LNCAP (cell line): ENCODE data around the gene BCL7C.

Source experiments
- TF ChIP-seq, protein P1 (sequence below): fragments of 450-650 bp; IDR thresholded peaks from 2 replicates; pipeline ENCODE4 v1.5.1; 2017; ENCODE audit warnings: mild to moderate bottlenecking

The BCL7C gene

DNA sequence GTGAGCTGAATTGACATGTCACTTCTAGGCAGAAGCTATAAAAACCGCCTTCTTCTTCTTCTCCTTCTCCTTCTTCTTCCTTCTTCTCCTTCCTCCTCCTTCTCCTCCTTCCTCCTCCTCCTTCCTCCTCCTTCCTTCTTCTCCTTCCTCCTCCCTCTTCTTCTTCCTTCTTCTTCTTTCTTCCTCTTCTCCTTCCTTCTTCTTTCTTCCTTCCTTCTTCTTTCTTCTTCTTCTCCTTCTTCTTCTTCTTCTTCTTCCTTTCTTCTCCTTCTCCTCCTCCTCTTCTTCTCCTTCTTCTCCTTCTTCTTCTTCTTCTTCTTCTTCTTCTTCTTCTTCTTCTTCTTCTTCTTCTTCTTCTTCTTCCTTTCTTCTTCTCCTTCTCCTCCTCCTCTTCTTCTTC is 24.7 kb upstream of the BCL7C start:
- TF ChIP-seq, protein P1, sequence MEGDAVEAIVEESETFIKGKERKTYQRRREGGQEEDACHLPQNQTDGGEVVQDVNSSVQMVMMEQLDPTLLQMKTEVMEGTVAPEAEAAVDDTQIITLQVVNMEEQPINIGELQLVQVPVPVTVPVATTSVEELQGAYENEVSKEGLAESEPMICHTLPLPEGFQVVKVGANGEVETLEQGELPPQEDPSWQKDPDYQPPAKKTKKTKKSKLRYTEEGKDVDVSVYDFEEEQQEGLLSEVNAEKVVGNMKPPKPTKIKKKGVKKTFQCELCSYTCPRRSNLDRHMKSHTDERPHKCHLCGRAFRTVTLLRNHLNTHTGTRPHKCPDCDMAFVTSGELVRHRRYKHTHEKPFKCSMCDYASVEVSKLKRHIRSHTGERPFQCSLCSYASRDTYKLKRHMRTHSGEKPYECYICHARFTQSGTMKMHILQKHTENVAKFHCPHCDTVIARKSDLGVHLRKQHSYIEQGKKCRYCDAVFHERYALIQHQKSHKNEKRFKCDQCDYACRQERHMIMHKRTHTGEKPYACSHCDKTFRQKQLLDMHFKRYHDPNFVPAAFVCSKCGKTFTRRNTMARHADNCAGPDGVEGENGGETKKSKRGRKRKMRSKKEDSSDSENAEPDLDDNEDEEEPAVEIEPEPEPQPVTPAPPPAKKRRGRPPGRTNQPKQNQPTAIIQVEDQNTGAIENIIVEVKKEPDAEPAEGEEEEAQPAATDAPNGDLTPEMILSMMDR: no peak

DNA sequence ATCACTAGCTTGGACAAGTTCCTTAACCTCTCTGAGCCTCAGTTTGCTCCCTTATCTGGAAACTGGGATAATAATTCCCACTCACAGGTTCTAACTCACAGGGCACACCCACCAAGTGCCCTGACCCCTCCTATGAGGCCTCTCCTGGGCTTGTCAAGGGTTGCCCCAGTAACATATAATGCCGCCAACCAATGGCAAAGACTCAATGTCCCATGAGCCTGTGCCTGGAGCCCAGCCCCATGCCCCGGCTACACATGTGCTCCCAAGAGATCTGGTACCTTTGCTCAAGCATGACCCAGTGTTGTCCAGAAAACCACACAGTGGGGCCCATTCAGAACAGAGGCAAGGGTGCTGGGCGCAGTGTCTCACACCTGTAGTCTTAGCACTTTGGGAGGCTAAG is 21.0 kb upstream of the BCL7C start:
- TF ChIP-seq, protein P1: no peak

DNA sequence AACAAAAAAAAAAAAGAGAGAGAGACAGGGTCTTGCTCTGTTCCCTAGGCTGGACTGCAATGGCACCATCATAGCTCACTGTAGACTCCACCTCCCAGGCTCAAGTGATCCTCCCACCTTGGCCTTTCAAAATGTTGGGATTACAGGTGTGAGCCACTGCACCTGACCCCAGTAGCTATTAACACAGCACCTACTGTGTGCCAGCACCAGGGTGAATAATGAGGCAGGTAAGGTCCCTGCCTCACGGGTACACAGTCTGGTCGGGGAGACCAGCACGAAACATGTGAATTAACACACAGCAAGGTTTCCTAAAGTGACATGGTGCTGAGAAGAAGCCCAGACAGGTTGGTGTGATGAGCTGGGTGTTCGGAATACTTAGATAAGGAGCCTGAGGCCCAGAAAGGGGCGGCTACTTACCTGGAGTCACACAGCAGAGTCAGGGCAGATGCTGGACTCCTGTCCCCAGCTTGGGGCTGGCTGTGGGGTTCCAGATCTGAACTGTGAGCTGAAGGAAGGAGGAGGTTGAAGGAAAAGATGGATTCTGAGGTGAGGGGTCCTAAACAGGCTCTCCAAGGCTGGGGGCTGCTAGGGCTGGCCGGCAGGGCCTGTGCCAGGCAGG is 19.0 kb upstream of the BCL7C start:
- TF ChIP-seq, protein P1: no peak

DNA sequence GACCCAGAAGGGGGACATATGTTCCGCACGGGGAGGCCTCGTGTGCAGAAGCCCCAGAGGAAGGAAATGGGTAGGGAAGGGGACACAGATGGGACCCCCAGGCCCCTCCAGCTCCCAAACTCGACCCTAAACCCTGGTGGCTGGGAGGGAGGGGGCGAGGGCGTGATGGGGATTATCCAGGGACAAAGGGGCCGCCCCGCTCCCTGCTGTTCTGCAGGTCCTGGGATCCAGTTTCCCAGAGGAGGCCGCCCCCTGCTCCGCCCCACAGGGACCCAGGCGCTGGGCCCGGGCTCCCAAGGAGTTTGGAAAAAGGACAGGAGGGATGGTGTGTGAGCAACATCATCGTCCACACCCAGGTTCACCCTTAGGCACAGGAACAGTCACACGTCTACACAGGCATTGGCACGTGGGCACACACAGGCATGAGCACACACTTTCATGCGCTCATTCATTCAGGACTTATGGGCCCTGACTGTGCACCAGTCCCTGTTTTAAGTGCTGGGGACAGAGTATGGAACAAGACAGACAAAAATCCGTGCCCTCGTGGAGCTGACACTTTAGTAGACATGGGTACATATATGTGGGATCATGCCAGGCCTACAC is 16.7 kb upstream of the BCL7C start:
- TF ChIP-seq, protein P1: no peak

DNA sequence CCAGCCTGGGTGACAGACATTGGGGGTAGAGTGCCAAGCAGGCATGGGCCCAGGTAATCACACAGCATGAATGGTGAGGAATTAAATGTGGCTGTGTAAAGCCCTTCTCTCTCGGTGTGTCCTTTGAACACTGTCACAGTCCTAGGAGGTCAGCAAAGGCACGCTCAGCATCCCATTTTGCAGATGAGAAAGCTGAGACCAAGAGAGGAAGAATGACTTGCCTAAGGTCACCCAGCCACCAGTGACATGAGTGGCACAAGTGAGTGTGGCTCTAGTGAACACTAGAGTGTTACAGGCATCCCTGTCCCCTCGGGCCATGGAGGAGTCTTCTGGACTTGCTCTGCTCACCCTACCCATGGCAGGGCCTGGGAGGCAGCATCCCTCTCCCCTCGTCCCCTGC is 13.2 kb upstream of the BCL7C start:
- TF ChIP-seq, protein P1: no peak

DNA sequence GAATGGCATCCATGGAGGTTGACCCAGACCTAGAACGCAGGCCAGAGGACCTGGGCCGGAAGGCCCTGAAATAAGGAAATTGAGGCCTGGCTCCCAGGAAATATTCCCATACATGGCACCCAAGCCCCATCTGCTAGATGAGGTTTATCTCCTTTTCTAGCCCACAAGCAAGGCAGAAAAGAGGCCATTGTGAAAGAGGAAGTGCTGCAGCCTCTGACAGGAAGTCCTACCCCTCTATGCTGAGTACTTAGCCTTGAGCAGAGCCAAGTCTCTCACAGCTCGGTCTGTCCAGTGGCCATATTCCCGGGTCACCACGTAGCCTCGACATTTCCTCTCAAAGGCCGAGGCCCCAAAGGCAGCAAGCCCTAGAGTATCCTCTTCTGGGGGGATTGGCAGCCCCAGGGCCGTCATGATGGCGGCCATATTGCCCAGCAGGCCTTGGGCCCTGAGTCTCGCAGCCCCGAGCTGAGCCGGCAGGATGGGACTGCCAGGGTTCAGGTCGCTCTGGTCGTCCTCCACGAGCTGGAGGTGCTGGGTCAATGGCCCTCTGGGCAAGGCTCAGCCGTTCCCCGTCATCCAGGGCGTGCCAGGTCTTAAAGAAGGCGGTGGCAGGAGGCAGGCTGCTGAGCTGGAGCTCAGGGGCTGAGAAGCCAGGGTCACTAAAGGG is 10.4 kb upstream of the BCL7C start:
- TF ChIP-seq, protein P1: no peak

DNA sequence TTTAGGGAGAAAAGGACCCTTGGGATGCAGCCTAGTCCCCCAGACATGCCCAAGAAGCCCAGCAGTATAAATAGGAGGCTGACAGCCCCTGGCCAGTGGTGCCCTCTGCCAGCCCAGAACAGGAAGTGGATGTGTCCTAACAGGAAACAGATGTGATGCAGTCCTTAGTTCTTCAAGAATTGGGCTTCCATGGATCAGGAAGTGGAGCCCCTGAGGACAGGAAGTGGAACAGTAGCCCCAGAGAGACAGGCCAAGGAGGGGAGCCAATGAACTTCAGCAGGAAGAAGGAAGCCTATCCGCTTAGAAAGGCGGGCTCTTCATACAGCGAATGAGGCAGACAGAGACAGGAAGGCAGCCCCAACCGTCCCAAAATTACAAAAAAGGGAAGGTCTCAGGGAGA is 9.7 kb upstream of the BCL7C start:
- TF ChIP-seq, protein P1: no peak
